HFFc6 (cell line): Measurements from ENCODE around the gene CYP24A1. TPM values are rescaled to one million over a fixed set of nuclear protein-coding genes. Genes with fewer than 3 reads are reported as not detected.

Experiments
- DNase-seq: peaks from one replicate; pipeline ENCODE4 v3.0.0-alpha.2; 2018
- H3K27ac Mint-ChIP-seq: 2 replicates; pipeline ENCODE4 v1.8.0; 2020; ENCODE audit warnings: mild to moderate bottlenecking, mixed read lengths
- H3K27me3 Mint-ChIP-seq: 2 replicates; pipeline ENCODE4 v1.8.0; 2021; ENCODE audit warnings: mild to moderate bottlenecking, moderate library complexity, mixed read lengths; ENCODE audit not compliant: insufficient read depth
- H3K36me3 Mint-ChIP-seq: 2 replicates; pipeline ENCODE4 v1.8.0; 2021; ENCODE audit warnings: low read depth, mixed read lengths
- H3K4me1 Mint-ChIP-seq: 2 replicates; pipeline ENCODE4 v1.8.0; 2020; ENCODE audit warnings: low read depth, mixed read lengths
- H3K4me3 Mint-ChIP-seq: 2 replicates; pipeline ENCODE4 v1.8.0; 2020; ENCODE audit warnings: mild to moderate bottlenecking, moderate library complexity, mixed read lengths
- H3K9me3 Mint-ChIP-seq: 2 replicates; pipeline ENCODE4 v1.8.0; 2020; ENCODE audit warnings: mild to moderate bottlenecking, mixed read lengths
- CTCF ChIP-seq: fragments of 200-600 bp; sonication (generic); IDR thresholded peaks from 2 replicates; pipeline ENCODE4 v1.5.0; 2021; ENCODE audit warnings: antibody characterized with exemption, mild to moderate bottlenecking
- total RNA-seq, 6 experiments: library from RNA; stranded (reverse); fragmentation: NEBNext Ultra II Directional; extraction: Animal tissue kit (Norgen Biotek cat#: 25700); gene quantifications; 2 replicates in 1 of 6; 3 replicates in 5 of 6; pipeline ENCODE4 v1.2.3, GENCODE V29; 2021

Gene CYP24A1
- total RNA-seq, 6 experiments from 2014 or later: 0.11 to 1.1 (median 0.37) TPM; not detected in 2

- Mint-ChIP-seq H3K4me1 (peaks cover 21% of the 10 kb centered on the region), H3K27ac (no peak overlapping the region), H3K27me3 (peaks cover 17% of the 10 kb centered on the region), H3K4me3 (no peak overlapping the region), H3K36me3 (no peaks in the 10 kb centered on the region), H3K9me3 (no peaks in the 10 kb centered on the region)
- DNase-seq: no peak
- no peak for TF ChIP-seq CTCF
Measured at GRCh38 chr20:54178256-54178655, 4.5 kb upstream of the CYP24A1 start.

GRCh38 chr20:54177378-54177777 is 3.6 kb upstream of the CYP24A1 start:
- no peak for DNase-seq
- Mint-ChIP-seq H3K9me3 (no peaks in the 10 kb centered on the region), H3K4me3 (no peak overlapping the region), H3K4me1 (peaks cover 21% of the 10 kb centered on the region), H3K27ac (no peak overlapping the region), H3K36me3 (no peaks in the 10 kb centered on the region), H3K27me3 (peaks cover 22% of the 10 kb centered on the region)
- TF ChIP-seq CTCF: no peak

DNA sequence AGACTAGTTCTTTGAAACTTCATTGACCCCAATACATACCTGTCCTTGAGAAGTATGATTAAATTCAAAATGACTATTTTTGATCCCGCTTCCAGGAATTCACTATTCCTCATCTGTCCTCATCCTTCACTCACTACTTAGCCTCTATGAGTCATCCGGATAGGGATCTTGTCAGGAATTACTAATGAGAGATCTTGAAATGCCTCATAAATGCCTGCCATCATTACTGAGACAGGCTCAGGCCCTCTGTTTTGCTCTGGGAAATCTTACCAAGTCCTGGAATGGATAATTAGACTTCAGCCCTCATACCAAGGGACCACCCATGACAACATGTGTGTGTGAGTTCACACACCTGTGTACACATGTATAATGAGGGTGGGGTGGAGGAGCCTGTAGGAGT is 2.8 kb upstream of the CYP24A1 start:
- peaks cover 21% of the 10 kb centered on the region for H3K4me1 Mint-ChIP-seq
- H3K36me3 Mint-ChIP-seq: no peaks in the 10 kb centered on the region
- no peak overlapping the region for H3K4me3 Mint-ChIP-seq
- DNase-seq: peak; percentile 63
- H3K27ac Mint-ChIP-seq: no peak overlapping the region
- H3K27me3 Mint-ChIP-seq: peaks cover 27% of the 10 kb centered on the region
- TF ChIP-seq CTCF: no peak
- H3K9me3 Mint-ChIP-seq: no peaks in the 10 kb centered on the region

DNA sequence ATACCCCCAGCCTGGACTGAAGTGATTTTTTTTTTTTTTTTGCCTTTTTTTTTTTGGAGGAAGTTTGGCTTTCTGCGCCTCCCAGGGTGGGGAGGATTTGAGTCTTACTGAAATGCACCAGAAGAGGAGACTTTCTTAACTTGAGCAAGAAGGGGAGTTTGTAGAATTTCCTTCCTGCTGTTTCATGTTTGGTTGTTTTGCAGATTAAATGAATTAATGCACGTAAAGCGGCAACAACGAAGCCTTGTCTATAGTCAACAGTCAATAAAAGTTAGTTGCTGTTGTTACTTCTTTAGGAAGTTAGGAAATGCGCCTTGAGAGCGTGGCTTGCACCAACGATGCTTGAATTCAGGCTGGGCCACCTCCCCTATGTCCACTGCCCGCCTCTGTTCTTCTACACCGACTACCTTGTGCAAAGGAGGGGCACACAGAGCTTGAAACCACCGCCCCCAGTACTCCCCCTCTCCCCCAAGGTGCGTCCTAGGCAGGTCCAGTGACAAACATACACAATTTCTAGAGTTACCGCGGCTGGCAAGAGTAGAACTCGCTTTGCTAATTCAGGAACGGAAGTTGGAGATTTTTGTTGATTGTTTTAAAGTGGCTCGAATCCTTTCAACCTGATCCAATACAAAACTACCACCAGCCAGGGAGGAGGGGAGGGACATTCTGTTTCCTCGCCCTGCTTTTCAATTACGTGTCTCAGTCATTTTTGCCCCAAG is 830 bp upstream of the CYP24A1 start:
- Mint-ChIP-seq H3K4me3 (peak overlapping the region; percentile 78), H3K4me1 (peaks cover 27% of the 10 kb centered on the region), H3K27me3 (peaks cover 29% of the 10 kb centered on the region), H3K27ac (no peak overlapping the region), H3K36me3 (no peaks in the 10 kb centered on the region), H3K9me3 (no peaks in the 10 kb centered on the region)
- no peak for DNase-seq
- TF ChIP-seq CTCF: no peak

- Mint-ChIP-seq H3K9me3 (no peaks in the 10 kb centered on the region), H3K27me3 (peaks cover 29% of the 10 kb centered on the region), H3K36me3 (no peaks in the 10 kb centered on the region), H3K27ac (no peak overlapping the region), H3K4me1 (peaks cover 36% of the 10 kb centered on the region), H3K4me3 (peak overlapping the region; percentile 64; the same call in 1 of the 2 replicates)
- no peak for TF ChIP-seq CTCF
- DNase-seq: no peak
Measured at GRCh38 chr20:54172856-54173652, 732 bp downstream of the CYP24A1 start.
